Activated CD4-positive, alpha-beta T cell treated with anti-CD3 and anti-CD28 coated beads for 1 hour (primary cell): Measurements from ENCODE around the gene SEPTIN10.

ENCODE experiments used
- DNase-seq: peaks from one replicate; pipeline ENCODE4 v3.0.0-alpha.2; 2020

Gene SEPTIN10

DNA sequence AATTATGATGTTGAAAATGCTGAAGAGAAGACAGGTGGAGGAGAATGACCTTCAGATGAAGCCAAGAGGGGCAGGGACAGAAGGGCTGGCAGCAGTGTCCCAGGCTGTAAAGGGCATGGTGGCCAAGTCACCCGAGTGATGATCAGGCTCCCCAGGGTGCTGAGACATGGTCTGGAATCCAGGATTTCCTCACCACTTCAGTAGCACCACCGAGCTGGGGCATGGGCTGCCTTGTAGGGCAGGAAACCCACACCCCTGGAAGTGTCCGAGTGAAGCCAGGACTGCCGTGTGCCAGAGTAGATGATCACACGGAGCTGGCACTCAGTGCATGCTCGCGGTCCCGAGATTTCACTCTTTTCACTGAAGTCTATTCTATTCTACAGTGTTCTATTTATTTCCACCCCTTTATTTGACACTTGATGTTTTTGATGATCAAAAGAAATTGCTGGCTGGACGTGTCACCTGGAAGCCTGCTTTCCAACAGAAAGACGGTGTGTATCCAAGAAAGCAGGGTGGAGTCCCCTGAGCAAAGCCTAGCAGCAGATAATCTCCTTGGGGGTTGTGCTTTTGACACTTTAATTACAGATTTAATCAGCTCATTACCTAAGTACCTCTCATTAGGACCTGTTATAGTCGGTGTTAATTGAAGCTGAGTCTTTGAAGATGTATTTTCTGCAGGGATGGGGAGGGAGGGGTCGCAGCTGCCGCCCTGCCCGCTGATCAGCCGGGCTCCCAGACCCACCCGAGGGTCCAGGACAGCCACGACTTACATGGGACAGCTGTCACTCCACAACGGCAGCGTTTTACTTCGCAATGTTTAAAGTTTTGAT is 92.3 kb downstream of the SEPTIN10 start:
- DNase-seq: no peak

DNA sequence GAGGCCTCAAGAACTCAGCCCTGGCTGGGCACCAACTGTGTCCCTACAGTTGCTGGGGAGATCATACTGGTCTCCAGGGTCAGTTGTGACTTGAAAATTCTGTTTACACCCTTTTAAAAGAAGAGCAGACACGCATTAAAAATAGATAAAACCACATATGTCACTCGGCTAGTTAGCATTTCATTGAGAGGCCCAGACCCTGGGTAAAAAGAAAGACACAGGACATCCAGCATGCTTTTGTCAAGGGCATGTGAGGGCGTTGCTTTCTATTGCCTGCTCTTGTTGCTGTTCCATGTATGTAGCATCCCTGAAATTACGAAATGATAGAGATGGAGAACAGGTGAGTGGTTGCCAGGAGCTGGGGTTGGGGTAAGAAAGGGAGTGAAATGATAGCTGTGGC is 94.3 kb downstream of the SEPTIN10 start:
- no peak for DNase-seq

DNA sequence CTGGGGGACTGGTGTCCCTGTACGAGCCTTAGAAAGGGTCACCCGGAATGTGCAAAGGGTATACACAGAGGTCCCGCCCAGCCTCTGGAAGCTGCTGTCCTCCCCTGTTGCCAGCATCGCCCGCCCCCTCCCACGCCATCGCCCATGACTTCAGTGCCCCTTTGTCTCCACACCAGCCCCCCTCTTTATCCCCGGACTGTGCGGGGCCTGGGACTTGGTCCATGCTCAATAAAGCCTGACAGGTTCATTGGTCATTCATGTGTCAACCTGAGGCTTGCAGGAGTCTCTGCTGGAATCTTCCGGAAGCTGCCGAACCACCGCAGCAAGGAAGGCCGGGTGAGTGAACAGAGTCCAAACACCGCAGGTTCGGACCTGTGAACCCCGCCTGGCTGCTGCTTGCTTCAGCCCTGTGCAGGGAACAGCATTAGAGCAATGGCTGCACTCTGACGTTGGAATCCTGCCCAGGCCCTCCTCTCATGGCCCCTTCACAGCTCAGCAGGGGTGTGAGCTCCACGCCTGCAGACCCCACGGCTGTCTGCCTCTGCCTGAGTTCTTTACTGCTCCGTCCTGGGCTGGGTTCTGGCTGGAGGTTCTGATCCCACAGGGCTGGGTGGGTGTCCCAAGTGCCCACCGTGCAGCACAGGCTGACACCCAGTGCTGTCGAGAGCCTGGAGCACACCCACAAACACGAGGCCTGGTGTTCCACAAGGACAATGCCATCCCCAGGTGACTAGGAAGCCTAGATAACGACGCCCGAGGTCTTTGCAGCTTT is 96.5 kb downstream of the SEPTIN10 start:
- DNase-seq: no peak

DNA sequence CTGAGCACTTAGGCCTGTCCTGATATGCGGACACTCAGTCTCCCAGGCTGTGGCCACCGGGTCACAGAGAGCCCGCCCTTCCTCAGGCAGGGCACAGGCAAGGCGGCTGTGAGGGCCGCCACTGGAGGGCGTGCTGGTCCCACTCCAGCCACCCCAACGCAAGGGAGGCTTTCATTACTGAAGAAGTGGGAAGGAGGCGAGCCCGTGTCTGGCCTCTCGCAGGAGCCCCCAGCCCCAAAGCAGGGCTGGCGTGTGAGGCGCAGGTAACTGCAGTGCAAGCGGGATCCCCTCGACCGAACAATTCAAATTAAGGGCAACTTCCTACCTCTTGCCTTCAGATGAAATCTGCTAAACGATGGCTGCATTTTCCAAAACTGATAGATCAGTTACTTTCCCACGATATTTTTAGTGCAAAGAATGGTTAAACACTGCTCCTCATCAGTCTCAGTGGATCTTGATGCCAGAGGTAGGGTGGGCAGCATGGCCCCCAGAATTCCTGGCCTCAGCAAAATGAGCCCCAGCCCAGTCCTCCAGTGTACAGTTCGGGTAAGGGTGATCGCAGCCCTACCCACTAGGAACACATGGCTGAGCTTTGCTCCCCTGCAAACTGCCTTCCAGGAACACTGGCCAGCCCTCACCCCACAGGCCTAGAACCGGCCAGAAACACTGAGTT is 97.2 kb downstream of the SEPTIN10 start:
- DNase-seq: no peak

DNA sequence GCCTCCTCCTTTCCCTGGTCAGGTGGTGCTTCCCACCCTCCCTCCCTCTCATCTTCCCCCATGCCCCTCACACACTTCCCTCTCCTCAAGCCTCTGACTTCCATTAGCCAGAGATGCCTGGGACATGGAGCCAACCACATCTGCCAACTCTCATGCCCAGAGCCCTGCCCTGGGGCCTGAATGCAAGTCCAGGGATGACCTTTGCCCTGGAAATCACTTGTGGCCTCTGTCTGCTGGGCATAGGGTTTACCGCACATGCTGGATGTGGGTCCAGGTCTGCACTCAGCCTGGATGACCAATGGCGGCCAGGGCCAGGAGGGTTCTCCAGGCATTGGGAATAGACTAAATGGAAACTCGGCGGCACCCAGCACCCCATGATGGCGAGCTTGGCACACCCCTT is 98.9 kb downstream of the SEPTIN10 start:
- DNase-seq: no peak

DNA sequence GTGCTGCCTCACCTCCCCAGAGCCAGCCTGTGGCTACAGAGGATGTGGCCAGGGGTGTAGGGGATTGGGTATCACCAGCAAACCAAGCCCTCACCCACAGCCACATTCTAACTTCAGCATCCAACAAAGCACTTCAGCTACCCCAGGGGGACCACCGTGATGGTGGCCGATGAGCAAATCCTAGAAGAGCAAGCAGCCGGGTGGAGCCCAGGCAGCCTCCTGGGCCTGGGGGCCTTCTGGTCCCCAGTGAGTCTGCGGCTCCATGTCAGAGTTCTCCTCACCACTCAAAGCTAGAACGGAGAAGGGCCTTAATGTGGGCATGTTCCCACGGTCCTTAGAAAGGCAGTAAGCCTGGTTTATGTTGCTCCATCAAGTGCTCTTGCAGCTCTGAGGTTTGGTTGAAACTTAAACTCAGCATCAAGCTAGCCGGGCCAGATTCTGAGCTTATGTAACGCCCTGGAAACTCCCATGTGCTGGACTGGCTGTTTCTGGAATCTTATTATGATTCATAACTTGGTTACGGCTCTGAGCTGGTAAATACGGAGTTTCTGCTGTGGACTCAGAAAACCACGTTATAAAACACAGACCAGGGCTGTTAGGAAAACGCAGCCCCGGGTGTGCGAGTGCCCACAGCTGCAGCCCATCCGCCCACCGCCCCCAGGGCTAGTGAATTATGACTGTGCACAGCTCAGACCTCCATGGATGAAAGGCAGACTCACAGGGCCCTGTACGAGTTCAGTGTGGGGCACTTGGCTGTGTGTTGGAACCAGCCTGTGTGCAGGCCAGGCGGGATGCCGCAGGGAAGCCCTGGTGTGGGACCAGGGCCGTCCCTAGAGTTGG is 99.8 kb downstream of the SEPTIN10 start:
- no peak for DNase-seq

DNA sequence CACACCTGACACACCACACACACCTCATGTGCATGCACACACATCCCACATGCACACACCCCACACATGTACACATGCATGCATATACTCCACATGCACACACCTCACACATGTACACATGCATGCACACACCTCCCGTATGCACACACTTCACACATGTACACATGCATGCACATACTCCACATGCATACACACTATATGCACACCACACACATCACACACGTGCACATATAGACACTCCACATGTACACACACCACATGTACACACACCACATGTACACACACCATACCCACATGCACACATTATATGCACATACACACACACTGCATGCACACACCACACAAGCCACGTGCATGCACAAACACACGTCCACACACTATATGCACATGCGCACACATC is 100.5 kb downstream of the SEPTIN10 start:
- DNase-seq: no peak

DNA sequence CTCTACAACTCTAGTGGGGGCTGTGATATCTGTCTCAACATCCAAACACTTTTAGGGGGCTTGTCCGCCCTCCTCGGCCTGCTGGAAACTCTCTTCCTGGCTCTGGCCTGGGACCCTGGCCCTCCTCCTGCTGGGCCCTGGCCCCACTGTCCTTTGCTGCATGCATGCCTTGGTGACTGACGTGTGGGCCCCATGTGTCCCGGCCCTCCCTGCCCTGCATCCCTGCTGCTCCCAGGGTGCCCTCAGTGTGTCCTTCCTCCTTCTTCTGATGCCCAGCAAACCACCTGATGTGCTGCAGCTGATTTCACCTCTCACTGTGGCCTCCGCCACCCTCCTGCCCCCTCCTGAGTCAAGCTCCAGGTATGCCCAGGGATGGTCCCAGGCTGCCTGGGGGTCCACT is 101.7 kb downstream of the SEPTIN10 start:
- no peak for DNase-seq

DNA sequence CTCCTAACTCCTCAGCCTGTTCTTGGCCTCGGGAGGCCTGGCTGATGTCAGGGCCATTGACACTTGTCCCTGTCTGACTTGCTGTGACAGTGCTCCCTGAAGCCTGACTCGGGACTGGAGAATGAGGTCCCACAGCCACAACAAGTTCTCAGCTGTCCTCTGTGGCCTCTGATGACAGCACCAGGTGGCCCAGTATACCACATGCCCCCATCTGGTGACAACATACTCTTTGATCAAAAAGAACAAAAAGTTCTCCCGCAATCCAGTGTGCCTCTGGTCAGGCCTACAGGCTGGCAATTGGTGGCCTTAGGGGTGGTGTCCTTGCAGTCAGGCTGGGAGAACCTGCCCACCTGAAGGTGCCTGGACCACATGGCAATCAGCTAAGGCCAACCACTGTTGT is 102.6 kb downstream of the SEPTIN10 start:
- DNase-seq: no peak

DNA sequence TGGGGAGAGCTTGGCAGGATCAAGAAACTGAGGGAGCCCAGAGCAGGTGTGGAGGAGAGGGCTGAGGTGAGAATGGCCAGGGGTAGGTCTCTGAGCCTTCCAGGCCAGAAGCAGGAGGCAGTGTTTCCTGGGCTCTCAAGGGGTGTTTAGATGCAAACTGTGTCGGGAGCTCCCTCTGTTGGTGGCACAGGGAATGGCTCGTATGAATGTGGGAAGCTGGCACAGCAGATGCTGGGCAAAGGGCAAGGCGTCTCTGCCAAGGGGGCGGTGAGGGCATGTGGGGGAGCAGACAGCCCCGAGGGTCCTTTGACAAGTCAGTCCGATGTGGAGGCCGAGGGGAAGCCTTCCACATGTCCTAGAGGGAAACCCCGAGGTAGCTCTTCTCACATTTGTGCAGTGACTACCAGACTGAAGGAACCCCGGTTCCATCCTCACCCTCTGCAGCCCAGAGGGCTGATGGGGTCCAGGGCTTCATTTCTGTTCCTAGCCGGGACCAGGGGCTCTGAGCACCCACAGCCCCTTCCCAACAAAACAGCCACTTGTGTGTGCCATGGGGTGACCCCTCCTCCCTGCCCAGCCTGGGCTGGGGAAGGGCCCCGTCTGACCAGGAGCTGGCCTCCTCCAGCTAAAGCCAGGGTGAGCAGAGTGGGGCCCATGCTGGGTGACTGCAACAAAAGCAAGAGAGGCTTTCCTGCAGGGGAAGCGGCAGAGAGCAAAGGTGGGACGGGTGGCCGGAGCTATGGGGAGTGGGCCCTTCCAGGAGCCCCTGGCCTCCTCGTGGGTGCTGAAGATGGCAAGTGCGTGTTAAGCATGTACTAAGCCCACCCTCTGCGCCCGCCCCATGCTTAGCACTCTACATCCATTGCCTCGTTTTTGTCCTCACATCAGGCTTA is 103.4 kb downstream of the SEPTIN10 start:
- DNase-seq: peak; percentile 64

DNA sequence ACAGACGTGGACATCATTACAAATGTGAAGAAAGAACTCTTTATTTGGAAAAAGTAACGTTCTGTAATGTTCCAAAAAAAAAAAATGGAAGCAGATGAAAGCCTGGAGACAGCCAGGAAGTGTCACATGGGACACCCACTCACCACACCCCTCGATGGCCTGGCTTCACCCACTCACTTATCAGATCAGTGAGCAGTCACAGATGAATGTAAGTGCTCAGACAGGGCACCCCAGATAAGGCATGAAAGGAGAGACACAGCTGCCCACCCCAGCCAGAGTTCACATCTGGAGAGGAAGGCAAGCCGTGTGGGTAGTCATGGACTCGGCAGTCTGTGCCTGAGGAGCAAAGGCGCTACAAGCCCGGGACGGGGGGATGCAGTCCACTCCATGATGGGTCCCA is 105.2 kb downstream of the SEPTIN10 start:
- DNase-seq: no peak

DNA sequence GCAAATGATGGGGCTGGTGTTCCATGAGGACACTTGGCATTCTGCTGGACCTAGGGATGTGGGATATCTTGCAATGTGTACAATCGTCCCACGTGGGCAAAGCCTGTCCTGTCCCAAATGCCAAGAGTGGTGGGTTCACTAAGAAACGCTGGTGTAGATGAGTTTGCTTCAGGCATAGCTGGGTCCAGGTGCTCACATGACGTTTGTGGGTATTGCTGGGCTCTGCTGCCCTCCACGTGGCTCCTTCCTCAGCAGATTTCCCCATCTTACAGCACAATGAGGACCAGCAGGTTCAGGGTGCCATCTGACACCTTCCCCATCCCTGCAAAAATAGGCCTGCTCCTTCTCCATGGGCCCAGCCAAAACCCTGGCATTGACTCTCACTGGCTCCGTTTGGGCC is 105.9 kb downstream of the SEPTIN10 start:
- DNase-seq: no peak

DNA sequence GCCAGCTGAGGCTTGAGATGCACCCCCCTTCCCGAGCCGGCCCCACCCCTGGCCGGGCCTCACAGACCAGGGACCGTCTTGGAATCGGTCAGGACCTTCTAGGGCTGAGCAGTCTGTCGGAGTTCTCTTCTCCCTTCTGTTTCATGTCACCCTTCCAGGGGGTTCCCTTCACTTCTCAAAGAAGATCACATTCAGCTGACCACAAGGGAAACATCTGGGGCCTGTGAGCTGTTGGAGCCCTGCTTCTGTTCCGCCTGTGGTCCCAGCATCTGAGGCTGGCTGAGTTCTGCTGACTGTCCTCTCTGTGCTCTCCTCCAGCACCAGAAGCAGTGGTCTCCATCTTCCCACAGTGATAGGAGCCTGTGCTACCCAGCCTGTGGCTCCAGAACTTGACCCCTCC is 106.5 kb downstream of the SEPTIN10 start:
- no peak for DNase-seq

DNA sequence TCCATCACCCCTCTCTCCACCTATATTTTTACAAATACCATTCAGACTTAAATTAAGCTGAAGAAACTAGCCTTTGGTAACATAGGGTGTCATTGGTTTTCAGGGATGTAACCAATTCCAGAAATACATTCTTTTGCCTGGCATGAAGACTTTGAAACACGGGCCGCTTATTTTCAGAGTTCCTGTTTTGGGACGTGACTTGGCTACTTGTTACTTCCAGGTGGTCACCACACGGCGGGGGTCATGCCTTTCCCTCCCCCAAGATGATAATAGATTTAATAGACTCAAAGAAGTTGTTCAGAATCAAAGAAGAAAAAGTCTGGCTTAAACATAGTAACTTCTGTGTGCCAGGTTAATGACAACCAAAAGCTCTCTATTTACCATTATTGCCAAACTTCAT is 110.6 kb downstream of the SEPTIN10 start:
- DNase-seq: no peak

DNA sequence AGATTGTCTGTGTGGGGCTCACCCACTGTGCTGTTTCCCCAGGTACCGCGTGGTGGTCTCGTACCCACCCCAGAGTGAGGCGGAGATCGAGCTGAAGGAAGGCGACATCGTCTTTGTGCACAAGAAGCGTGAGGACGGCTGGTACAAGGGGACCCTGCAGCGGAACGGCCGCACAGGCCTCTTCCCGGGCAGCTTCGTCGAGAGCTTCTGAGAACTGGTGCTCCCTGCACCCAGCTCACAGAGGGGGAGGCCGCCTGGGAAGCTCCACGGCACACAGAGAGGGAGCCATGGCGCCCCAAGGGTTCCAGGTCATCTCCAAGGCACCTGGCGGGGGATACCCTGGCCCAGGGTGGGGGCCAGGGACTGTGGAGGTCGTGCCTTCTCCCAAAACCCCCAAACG is 112.3 kb downstream of the SEPTIN10 start:
- no peak for DNase-seq

DNA sequence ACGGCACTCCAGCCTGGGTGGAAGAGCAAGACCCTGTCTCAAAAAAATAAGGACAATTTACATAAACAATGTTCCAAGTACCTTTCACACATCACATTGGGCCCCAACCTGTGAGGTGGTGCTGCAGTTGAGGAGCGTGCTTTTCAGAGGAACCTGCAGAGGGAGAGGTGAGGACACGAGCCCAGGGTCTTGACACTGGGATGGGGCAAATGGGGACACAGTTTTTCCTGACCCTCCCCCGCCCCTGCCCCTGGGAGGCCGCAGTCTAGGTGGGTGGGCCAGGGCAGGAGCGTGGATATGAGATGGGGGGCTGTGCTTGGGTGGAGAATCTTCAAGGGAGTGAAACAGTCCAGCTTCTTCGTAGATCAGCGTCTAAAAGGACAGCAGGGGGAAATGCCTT is 112.9 kb downstream of the SEPTIN10 start:
- DNase-seq: no peak

DNA sequence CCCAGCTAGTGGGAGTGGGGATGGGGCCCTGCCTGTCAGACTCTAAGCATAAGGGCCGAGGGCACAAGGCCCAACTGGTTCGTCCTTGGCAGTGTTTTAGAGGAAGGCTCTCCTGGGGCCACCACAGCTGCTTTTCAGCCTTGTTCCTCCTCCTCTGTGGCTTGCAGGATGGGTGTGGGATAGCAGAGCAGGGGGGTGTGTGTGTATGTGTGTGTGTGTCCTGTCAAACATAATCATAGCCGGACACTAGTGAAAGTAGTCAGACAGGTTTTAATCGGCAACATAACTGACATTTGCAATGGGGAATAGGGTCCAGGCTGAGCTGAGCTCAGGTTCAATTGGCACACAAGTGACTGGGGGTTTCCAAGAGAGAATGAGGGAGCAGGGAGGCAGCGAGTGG is 114.2 kb downstream of the SEPTIN10 start:
- DNase-seq: no peak

DNA sequence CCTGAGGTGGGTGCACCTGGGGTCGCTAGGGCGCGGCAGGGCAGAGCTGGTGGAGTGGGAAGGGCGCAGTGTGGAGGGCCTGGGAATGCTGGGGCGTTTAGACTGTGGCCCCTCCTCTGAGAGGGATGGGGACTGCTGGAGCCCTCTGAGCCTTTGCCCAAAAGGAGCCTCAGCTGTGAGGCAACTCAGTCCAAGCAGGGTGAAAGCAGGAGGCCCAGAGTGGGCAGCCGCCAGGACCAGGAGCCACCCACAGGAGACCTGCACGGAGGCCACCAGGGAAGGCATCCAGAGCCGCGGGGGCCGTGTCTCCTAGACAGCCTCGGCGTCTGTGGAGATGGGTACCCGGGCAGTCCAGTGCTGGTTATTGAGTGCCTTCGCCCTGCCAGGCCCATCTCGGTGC is 114.9 kb downstream of the SEPTIN10 start:
- DNase-seq: no peak

DNA sequence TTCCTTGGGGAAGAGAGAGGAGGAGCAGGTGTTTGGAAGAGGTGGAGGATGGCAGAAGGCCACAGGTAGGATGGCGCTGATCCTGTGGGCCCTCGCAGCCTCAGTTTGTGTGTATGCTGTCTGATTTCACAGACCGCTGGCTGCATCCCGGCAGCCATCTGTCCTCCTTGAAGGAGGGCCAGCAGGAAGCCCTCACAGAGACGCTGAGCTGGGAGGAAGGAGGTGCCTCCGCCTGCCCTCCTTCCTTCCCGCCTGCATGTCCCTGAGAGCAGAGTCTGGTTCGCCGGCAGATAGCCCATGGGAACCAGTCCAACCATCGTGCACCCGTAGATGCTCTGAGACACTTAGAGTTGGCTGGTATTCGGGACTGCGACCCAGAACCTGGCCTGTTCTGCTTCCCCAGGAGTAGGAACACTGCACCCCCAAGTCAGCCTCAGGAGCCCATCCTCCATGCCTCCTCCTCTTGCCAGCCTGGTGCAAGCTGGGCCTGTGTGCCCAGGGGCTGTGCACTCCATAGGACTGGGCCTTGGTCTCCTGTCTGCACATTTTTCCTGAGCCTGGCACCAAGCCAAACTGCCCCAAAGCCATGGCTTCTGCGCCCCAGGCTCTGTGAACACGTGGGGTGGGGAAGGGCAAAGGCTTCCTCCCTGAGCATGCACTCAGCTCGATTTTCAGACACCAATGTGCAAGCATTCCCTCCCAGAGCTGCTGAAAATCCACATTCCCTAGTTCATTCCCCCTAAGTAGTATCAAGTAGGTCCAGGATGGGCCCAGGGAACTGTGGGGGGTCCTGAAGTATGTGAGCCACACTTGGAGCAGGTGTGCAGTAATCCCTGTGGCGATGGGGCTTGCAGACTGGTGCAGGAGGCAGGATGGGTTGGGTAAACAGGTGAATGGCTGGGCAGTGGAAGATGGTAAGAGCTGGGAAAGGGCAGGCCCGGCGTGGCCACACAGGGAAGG is 115.6 kb downstream of the SEPTIN10 start:
- no peak for DNase-seq

DNA sequence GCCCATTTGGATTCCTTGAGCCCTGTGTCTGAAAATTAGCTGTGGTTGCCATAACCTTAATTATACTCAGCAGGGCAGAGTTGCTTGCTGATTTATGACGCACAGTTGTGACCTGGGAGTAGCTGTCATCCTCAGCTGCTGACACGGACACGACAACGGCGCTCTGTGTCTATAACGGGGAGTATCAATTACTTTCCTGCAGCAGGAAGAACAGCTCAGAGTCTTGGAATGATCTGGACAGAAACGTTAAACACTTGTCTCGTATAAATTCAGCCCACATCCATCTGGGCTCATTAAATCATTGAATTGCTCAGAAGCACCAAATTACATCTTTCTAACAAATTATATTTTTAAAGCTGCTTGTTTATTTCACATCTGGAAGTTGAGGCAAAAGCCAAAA is 116.3 kb downstream of the SEPTIN10 start:
- DNase-seq: no peak

DNA sequence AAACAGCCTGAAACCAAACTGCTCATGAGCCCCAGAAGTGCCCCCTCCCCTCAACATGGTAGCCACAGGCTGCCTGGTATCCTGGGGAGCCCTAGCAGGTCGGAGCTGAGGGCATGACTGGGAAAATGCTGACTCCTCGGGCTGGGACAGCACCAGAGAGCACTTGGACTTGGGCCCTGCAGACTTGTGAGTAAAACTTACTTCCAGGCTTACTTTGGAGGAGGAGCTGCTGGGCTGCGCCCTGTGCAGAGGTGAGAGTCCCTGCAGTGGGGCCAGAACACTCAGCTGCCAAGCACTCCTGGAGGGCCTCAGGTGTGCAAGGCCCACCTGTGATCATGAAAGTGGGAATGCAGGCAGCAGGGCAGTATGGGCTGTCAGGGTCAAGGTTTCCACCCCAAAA is 119.4 kb downstream of the SEPTIN10 start:
- no peak for DNase-seq
